ENCODE measurements around the gene SYPL2. TPM values are rescaled to one million over a fixed set of nuclear protein-coding genes. Genes with fewer than 3 reads are reported as not detected.
"Not testable (repeated sequence)": the region's sequence is repeated elsewhere in the genome, so short reads cannot be mapped to it uniquely, and the experiment has no call there.

Gene SYPL2
- total and polyA plus RNA-seq, 11 donors, result 11.3 to 39.7 (median 25.4) TPM

- no peak for ATAC-seq
These were observed 2.6 kb downstream of the SYPL2 start for GRCh38 chr1:109468903-109469302.

GRCh38 chr1:109470245-109470644, 3.9 kb downstream of the SYPL2 start:
- intact Hi-C loops (cut with DNase I), result loop anchor here in 1 of 10 donors (5.0 kb wide), 1 partner anchor 43 kb away; the partner anchor contains the start of gene PSMA5
- Histone ChIP-seq H3K27ac (no peak overlapping the region), H3K27me3 (peaks cover 0 to 64% (median 9%) of the 10 kb centered on the region in 9 donors), H3K9me3 (no peaks in the 10 kb centered on the region), H3K4me3 (no peak overlapping the region), H3K36me3 (no peaks in the 10 kb centered on the region), H3K4me1 (peaks cover 0 to 39% (median 11%) of the 10 kb centered on the region in 12 donors)
- DNase-seq, result no peak
- WGBS, 4 donors, result 65 to 79% (median 70%) methylated on average over 6 of the region's 6 CpGs
- TF ChIP-seq CTCF (IDR thresholded peaks at IDR 0.05) (no peak), POLR2A (IDR thresholded peaks at IDR 0.05) (no peak)
- no peak for ATAC-seq

More at GRCh38 chr1:109468903-109469302, 2.6 kb downstream of the SYPL2 start:
- intact Hi-C loops (cut with DNase I), result loop anchor here in 1 of 10 donors (5.0 kb wide), 1 partner anchor 42 kb away; the partner anchor contains the start of gene PSMA5
- no peak for TF ChIP-seq CTCF (IDR thresholded peaks at IDR 0.05)
- TF ChIP-seq POLR2A (IDR thresholded peaks at IDR 0.05), result no peak
- DNase-seq, result no peak
- Histone ChIP-seq H3K9me3 (no peaks in the 10 kb centered on the region), H3K36me3 (no peaks in the 10 kb centered on the region), H3K4me3 (no peak overlapping the region), H3K27me3 (peaks cover 0 to 74% (median 15%) of the 10 kb centered on the region in 9 donors), H3K4me1 (peaks cover 0 to 32% (median 11%) of the 10 kb centered on the region in 12 donors), H3K27ac (no peak overlapping the region)
- 35 to 48% (median 39%) methylated on average over 2 of the region's 2 CpGs for WGBS, 4 donors

- ATAC-seq, result peak in 1 of 4 donors; percentile 23
- 34 to 57% (median 46%) methylated on average over 3 of the region's 3 CpGs for WGBS, 4 donors
- peak overlapping the region in 1 of 12 donors; percentile 14 for H3K27ac ChIP-seq
- H3K4me1 ChIP-seq, result peaks cover 0 to 28% (median 5%) of the 10 kb centered on the region in 12 donors
- H3K36me3 ChIP-seq, result peaks cover 0 to 18% (median 0%) of the 10 kb centered on the region in 9 donors
- no peak for DNase-seq
- intact Hi-C loops (cut with DNase I), result loop anchor here in 1 of 10 donors (1.0 to 5.0 kb wide), 2 partner anchors 30 to 45 kb away; partner anchors contain the start of gene PSMA5
- no peak for TF ChIP-seq POLR2A (IDR thresholded peaks at IDR 0.05)
- no peak for TF ChIP-seq CTCF (IDR thresholded peaks at IDR 0.05)
- no peaks in the 10 kb centered on the region for H3K9me3 ChIP-seq
- peaks cover 0 to 39% (median 0%) of the 10 kb centered on the region in 9 donors for H3K27me3 ChIP-seq
- H3K4me3 ChIP-seq, result no peak overlapping the region
These were observed 6.4 kb downstream of the SYPL2 start for GRCh38 chr1:109472779-109473178.

GRCh38 chr1:109473284-109474057, 7.1 kb downstream of the SYPL2 start:
- intact Hi-C loops (cut with DNase I), result loop anchor here in 1 of 10 donors (5.0 kb wide), 1 partner anchor 46 kb away; the partner anchor contains the start of gene PSMA5
- H3K27ac ChIP-seq, result peak overlapping the region in 1 of 12 donors; percentile 14

More at GRCh38 chr1:109473284-109474057, 7.1 kb downstream of the SYPL2 start:
- not testable (repeated sequence) for H3K4me3 ChIP-seq, H3K9me3 ChIP-seq
- H3K36me3 ChIP-seq, result peaks cover 0 to 22% (median 0%) of the 10 kb centered on the region in 9 donors
- ATAC-seq, result peak; percentile 31 to 60 (median 48)
- DNase-seq, result peak in 1 of 5 donors; percentile 15
- peaks cover 0 to 21% (median 5%) of the 10 kb centered on the region in 12 donors for H3K4me1 ChIP-seq
- 78 to 91% (median 83%) methylated on average over 11 to 12 of the region's 12 CpGs for WGBS, 4 donors
- peaks cover 0 to 32% (median 0%) of the 10 kb centered on the region in 9 donors for H3K27me3 ChIP-seq

Measured in heart left ventricle (tissue), 16 donors.